GM23338 (cell line): ENCODE data around the gene RNF225. TPM values are rescaled to one million over a fixed set of nuclear protein-coding genes. Genes with fewer than 3 reads are reported as not detected.

Experiments used
- ATAC-seq: fragments of 200-7000 bp; cut with Tn5 transposase; 3 replicates; pipeline ENCODE4 v1.9.1; 2020
- DNase-seq: peaks from one replicate; pipeline ENCODE4 v3.0.0-alpha.2; 2015; ENCODE audit warnings: low spot score
- H2AFZ ChIP-seq: fragments of 200-600 bp; sonication (generic); 2 replicates; pipeline ENCODE4 v1.8.0; 2016; ENCODE audit warnings: antibody characterized with exemption, mild to moderate bottlenecking, moderate library complexity
- H3F3A ChIP-seq: fragments of 200-600 bp; sonication (generic); replicated peaks from 2 replicates; pipeline ENCODE4 v1.8.0; 2017; ENCODE audit warnings: antibody characterized with exemption, mixed run types, low read depth
- H3K27ac ChIP-seq: fragments of 200-600 bp; sonication (generic); 2 replicates; pipeline ENCODE4 v1.6.1; 2016; ENCODE audit warnings: low read depth
- H3K27me3 ChIP-seq: fragments of 200-600 bp; sonication (generic); 2 replicates; pipeline ENCODE4 v1.8.0; 2016; ENCODE audit warnings: mild to moderate bottlenecking, mixed run types, moderate library complexity; ENCODE audit not compliant: insufficient read depth
- H3K36me3 ChIP-seq: fragments of 200-600 bp; sonication (generic); 2 replicates; pipeline ENCODE4 v1.8.0; 2016; ENCODE audit warnings: mild to moderate bottlenecking; ENCODE audit not compliant: insufficient read depth
- H3K4me1 ChIP-seq: fragments of 200-600 bp; sonication (generic); 2 replicates; pipeline ENCODE4 v1.8.0; 2016; ENCODE audit warnings: mild to moderate bottlenecking, moderate library complexity; ENCODE audit not compliant: insufficient read depth
- H3K4me2 ChIP-seq: fragments of 200-600 bp; sonication (generic); 2 replicates; pipeline ENCODE4 v1.7.1; 2017; ENCODE audit warnings: mixed run types
- H3K4me3 ChIP-seq: fragments of 200-600 bp; sonication (generic); 2 replicates; pipeline ENCODE4 v1.6.1; 2016; ENCODE audit warnings: mixed run types
- H3K79me2 ChIP-seq: fragments of 200-600 bp; sonication (generic); replicated peaks from 2 replicates; pipeline ENCODE4 v1.8.0; 2017; ENCODE audit warnings: mild to moderate bottlenecking; ENCODE audit not compliant: insufficient read depth
- H3K9me2 ChIP-seq: fragments of 200-600 bp; sonication (generic); 2 replicates; pipeline ENCODE4 v1.8.0; 2017; ENCODE audit not compliant: insufficient read depth
- H4K20me1 ChIP-seq: fragments of 200-600 bp; sonication (generic); replicated peaks from 2 replicates; pipeline ENCODE4 v1.8.0; 2017; ENCODE audit warnings: mild to moderate bottlenecking; ENCODE audit not compliant: insufficient read depth
- H3K27ac Mint-ChIP-seq: 2 replicates; pipeline ENCODE4 v1.8.0; 2020; ENCODE audit warnings: inconsistent platforms, mild to moderate bottlenecking, moderate library complexity, mixed read lengths
- H3K27me3 Mint-ChIP-seq: 3 replicates; pipeline ENCODE4 v1.8.0; 2022; ENCODE audit warnings: low read depth, mild to moderate bottlenecking, moderate library complexity, mixed read lengths, inconsistent platforms; ENCODE audit not compliant: insufficient read depth, poor library complexity
- H3K36me3 Mint-ChIP-seq: 3 replicates; pipeline ENCODE4 v1.8.0; 2021; ENCODE audit warnings: low read depth, mild to moderate bottlenecking, inconsistent platforms, moderate library complexity, mixed read lengths
- H3K4me1 Mint-ChIP-seq: 3 replicates; pipeline ENCODE4 v1.8.0; 2020; ENCODE audit warnings: mild to moderate bottlenecking, inconsistent platforms, mixed read lengths
- H3K4me3 Mint-ChIP-seq: 3 replicates; pipeline ENCODE4 v1.8.0; 2021; ENCODE audit warnings: moderate library complexity, mild to moderate bottlenecking, inconsistent platforms, mixed read lengths
- H3K9me3 Mint-ChIP-seq: 3 replicates; pipeline ENCODE4 v1.8.0; 2020; ENCODE audit warnings: moderate library complexity, mild to moderate bottlenecking, inconsistent platforms, mixed read lengths
- CREB1 ChIP-seq: fragments of 250-450 bp; sonication (Bioruptor Pico); IDR thresholded peaks from 2 replicates; pipeline ENCODE4 v1.5.0; 2020; ENCODE audit warnings: low read depth, mild to moderate bottlenecking, moderate library complexity
- ETS1 ChIP-seq: IDR thresholded peaks from 2 replicates; pipeline ENCODE4 v1.6.1; 2016; ENCODE audit warnings: antibody characterized with exemption
- EZH2 ChIP-seq: fragments of 200-600 bp; sonication (generic); IDR thresholded peaks from one replicate; pipeline ENCODE4 v1.8.0; 2017; ENCODE audit warnings: antibody characterized with exemption, mild to moderate bottlenecking, low read depth; ENCODE audit not compliant: unreplicated experiment
- EZH2phosphoT487 ChIP-seq: fragments of 200-600 bp; sonication (generic); IDR thresholded peaks from one replicate; pipeline ENCODE4 v1.8.1; 2018; ENCODE audit warnings: antibody characterized with exemption; ENCODE audit not compliant: unreplicated experiment
- JUNB ChIP-seq: IDR thresholded peaks from one replicate; pipeline ENCODE4 v1.6.1; 2016; ENCODE audit warnings: antibody characterized with exemption; ENCODE audit not compliant: unreplicated experiment
- NANOG ChIP-seq: IDR thresholded peaks from 2 replicates; pipeline ENCODE4 v1.6.1; 2016; ENCODE audit warnings: antibody characterized with exemption, borderline replicate concordance
- POLR2AphosphoS5 ChIP-seq: IDR thresholded peaks from 2 replicates; pipeline ENCODE4 v1.6.1; 2016; ENCODE audit warnings: antibody characterized with exemption, low read depth
- REST ChIP-seq: IDR thresholded peaks from one replicate; pipeline ENCODE4 v1.6.1; 2018; ENCODE audit warnings: antibody characterized with exemption; ENCODE audit not compliant: unreplicated experiment
- STAT1 ChIP-seq: IDR thresholded peaks from one replicate; pipeline ENCODE4 v1.6.1; 2016; ENCODE audit warnings: antibody characterized with exemption; ENCODE audit not compliant: unreplicated experiment
- ZNF114 ChIP-seq: fragments of 250-450 bp; sonication (Bioruptor Pico); IDR thresholded peaks from 2 replicates; pipeline ENCODE4 v1.5.0; 2020; ENCODE audit warnings: mild to moderate bottlenecking, moderate library complexity
- ZNF331 ChIP-seq: fragments of 250-450 bp; sonication (Bioruptor Pico); IDR thresholded peaks from 2 replicates; pipeline ENCODE4 v1.5.0; 2020; ENCODE audit warnings: low read depth, mild to moderate bottlenecking, moderate library complexity
- ZNF462 ChIP-seq: fragments of 250-450 bp; sonication (Bioruptor Pico); IDR thresholded peaks from 2 replicates; pipeline ENCODE4 v1.5.0; 2020; ENCODE audit warnings: mild to moderate bottlenecking, moderate library complexity
- polyA plus RNA-seq: library from polyadenylated mRNA; unstranded; fragments of >200 nt; fragmentation: Nextera tagmentation; extraction: Ambion mirVana; gene quantifications from 2 replicates; pipeline ENCODE4 v1.2.1, GENCODE V29; 2016
- total RNA-seq: library from RNA; depleted of rRNA; stranded (reverse); fragments of >200 nt; shearing (Covaris generic); gene quantifications from 2 replicates; pipeline ENCODE4 v1.2.3, GENCODE V29; 2014
- TF ChIP-seq, protein P1 (sequence below), 2 experiments: fragments of 200-600 bp in 1 of 2; sonication (generic) in 1 of 2; conservative IDR thresholded peaks; 2 replicates each; pipeline versions ENCODE4 v1.5.1 to v1.6.1; 2016 to 2017; ENCODE audit warnings: antibody characterized with exemption in 2 of 2, low read depth in 2 of 2, mild to moderate bottlenecking in 2 of 2, moderate library complexity in 1 of 2

RNF225 gene
- total and polyA plus RNA-seq, 2 experiments from 2014 or later, result 0.87 TPM; not detected in 1

DNA sequence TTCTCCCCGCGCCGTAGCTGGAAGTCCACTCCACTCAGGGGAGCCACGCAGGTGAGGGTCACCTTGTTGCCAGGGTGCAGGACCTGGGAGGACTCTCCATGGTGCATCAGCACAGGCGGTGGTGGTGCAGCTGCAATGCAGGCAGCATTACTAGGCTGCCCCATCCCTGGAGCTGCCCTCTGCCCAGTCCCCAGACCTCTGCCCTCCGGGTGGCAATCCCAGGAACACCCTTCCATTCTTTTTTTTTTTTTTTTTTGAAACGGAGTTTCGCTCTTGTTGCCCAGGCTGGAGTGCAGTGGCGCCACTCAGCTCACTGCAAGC lies 43.9 kb upstream of the RNF225 start:
- Histone ChIP-seq H3K79me2 (no peaks in the 10 kb centered on the region), H3K4me1 (no peaks in the 10 kb centered on the region; the same call in 1 of the 2 replicates), H3K4me3 (no peak overlapping the region), H3K27me3 (peaks cover 49% of the 10 kb centered on the region), H3K36me3 (no peaks in the 10 kb centered on the region), H3K27ac (no peak overlapping the region), H3F3A (peaks cover 10% of the 10 kb centered on the region), H3K4me2 (no peak overlapping the region), H3K9me2 (no peaks in the 10 kb centered on the region), H2AFZ (no peak overlapping the region), H4K20me1 (no peaks in the 10 kb centered on the region; the same call in 1 of the 2 replicates)
- no peak for DNase-seq
- TF ChIP-seq JUNB (no peak), ZNF114 (no peak), EZH2phosphoT487 (no peak), STAT1 (no peak), ETS1 (no peak), EZH2 (no peak), NANOG (no peak), ZNF331 (no peak), REST (no peak), ZNF462 (CRISPR knock-in tag) (no peak), CREB1 (CRISPR knock-in tag) (no peak), POLR2AphosphoS5 (no peak)
- TF ChIP-seq, protein P1, sequence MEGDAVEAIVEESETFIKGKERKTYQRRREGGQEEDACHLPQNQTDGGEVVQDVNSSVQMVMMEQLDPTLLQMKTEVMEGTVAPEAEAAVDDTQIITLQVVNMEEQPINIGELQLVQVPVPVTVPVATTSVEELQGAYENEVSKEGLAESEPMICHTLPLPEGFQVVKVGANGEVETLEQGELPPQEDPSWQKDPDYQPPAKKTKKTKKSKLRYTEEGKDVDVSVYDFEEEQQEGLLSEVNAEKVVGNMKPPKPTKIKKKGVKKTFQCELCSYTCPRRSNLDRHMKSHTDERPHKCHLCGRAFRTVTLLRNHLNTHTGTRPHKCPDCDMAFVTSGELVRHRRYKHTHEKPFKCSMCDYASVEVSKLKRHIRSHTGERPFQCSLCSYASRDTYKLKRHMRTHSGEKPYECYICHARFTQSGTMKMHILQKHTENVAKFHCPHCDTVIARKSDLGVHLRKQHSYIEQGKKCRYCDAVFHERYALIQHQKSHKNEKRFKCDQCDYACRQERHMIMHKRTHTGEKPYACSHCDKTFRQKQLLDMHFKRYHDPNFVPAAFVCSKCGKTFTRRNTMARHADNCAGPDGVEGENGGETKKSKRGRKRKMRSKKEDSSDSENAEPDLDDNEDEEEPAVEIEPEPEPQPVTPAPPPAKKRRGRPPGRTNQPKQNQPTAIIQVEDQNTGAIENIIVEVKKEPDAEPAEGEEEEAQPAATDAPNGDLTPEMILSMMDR (conservative IDR thresholded peaks at IDR 0.05; ENCODE audit: low read depth in 2 of 2), result no peak
- Mint-ChIP-seq H3K36me3 (no peaks in the 10 kb centered on the region; the same call in 2 of the 3 replicates), H3K4me3 (no peak overlapping the region), H3K4me1 (peaks cover 3% of the 10 kb centered on the region; the same call in 2 of the 3 replicates), H3K27ac (no peak overlapping the region), H3K27me3 (peaks cover 12% of the 10 kb centered on the region), H3K9me3 (no peaks in the 10 kb centered on the region)
- no peak for ATAC-seq
